Middle frontal gyrus (tissue), 1 donor: ENCODE results near the gene ATXN7L2.
A peak's percentile ranks its signal among the peaks of the same experiment; 100 is the strongest.

Experiments used
- DNase-seq: peaks from one replicate; pipeline ENCODE4 v3.0.0-alpha.2; 2015; ENCODE audit warnings: low spot score; ENCODE audit errors: extremely low spot score

ATXN7L2 gene

GRCh38 chr1:109475261-109475660 lies 8.4 kb upstream of the ATXN7L2 start:
- no peak for DNase-seq

- no peak for DNase-seq
These were observed 6.9 kb upstream of the ATXN7L2 start for GRCh38 chr1:109476825-109477224.

- no peak for DNase-seq
These were observed 5.9 kb upstream of the ATXN7L2 start for GRCh38 chr1:109477821-109478220.

GRCh38 chr1:109478806-109479205 lies 4.9 kb upstream of the ATXN7L2 start:
- DNase-seq, result no peak

GRCh38 chr1:109479311-109479710 lies 4.4 kb upstream of the ATXN7L2 start:
- DNase-seq, result no peak

- DNase-seq, result no peak
These were observed 3.8 kb upstream of the ATXN7L2 start for GRCh38 chr1:109479901-109480300.

GRCh38 chr1:109481646-109482045 lies 2.1 kb upstream of the ATXN7L2 start:
- DNase-seq, result no peak

- DNase-seq, result no peak
These were observed 1.5 kb upstream of the ATXN7L2 start for GRCh38 chr1:109482242-109482641.

- DNase-seq, result no peak
These were observed 674 bp upstream of the ATXN7L2 start for GRCh38 chr1:109482791-109483671.

GRCh38 chr1:109484519-109484975 lies 842 bp downstream of the ATXN7L2 start:
- DNase-seq, result no peak

GRCh38 chr1:109485001-109485400 lies 1.3 kb downstream of the ATXN7L2 start:
- DNase-seq, result no peak

- DNase-seq, result no peak
These were observed 3.6 kb downstream of the ATXN7L2 start for GRCh38 chr1:109487261-109487660.

GRCh38 chr1:109488201-109488600 lies 4.5 kb downstream of the ATXN7L2 start:
- DNase-seq, result no peak

- no peak for DNase-seq
These were observed 5.0 kb downstream of the ATXN7L2 start for GRCh38 chr1:109488696-109489095.

GRCh38 chr1:109490029-109490933 lies 6.6 kb downstream of the ATXN7L2 start:
- peak; percentile 54 for DNase-seq

GRCh38 chr1:109490934-109491302 lies 7.2 kb downstream of the ATXN7L2 start:
- DNase-seq, result no peak

GRCh38 chr1:109491372-109491771 lies 7.7 kb downstream of the ATXN7L2 start:
- DNase-seq, result no peak

- no peak for DNase-seq
These were observed 9.1 kb downstream of the ATXN7L2 start for GRCh38 chr1:109492779-109493178.

- DNase-seq, result no peak
These were observed 9.5 kb downstream of the ATXN7L2 start for GRCh38 chr1:109493227-109493626.

- peak; percentile 80 for DNase-seq
These were observed 10.3 kb downstream of the ATXN7L2 start, which contains the start of gene CYB561D1 for GRCh38 chr1:109493805-109494539. Gene CYB561D1, plus strand, starts transcription at chr1:109494094. Its CDS starts 46 bp downstream, at chr1:109494140.

GRCh38 chr1:109495738-109496137 lies 12.0 kb downstream of the ATXN7L2 start:
- no peak for DNase-seq
